Middle frontal gyrus (tissue), 1 donor: ENCODE measurements around the gene TMPRSS2.
"Not testable (repeated sequence)": the region's sequence is repeated elsewhere in the genome, so short reads cannot be mapped to it uniquely, and the experiment has no call there.

Experiments used
- DNase-seq: peaks from one replicate; pipeline ENCODE4 v3.0.0-alpha.2; 2015; ENCODE audit warnings: low spot score; ENCODE audit errors: extremely low spot score

TMPRSS2 gene

GRCh38 chr21:41428311-41428710 lies 79.6 kb downstream of the TMPRSS2 start:
- no peak for DNase-seq

DNA sequence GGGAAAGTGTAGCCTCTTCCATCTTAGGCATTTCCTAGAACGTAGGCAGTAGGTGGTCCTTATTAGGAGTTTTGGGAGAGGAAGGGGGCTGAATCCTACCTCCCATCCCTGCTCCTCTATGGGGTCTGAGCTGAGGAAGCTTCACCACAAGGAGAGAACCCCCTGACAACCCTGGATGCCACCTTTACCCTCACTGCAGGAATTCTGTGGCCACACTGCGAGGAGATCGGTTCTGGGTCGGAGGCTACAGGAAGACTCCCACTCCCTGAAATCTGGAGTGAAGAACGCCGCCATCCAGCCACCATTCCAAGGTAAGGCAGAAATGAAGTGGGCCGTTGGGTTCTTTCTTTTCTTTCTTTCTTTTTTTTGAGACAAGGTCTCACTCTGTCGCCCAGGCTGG lies 80.4 kb downstream of the TMPRSS2 start:
- no peak for DNase-seq

DNA sequence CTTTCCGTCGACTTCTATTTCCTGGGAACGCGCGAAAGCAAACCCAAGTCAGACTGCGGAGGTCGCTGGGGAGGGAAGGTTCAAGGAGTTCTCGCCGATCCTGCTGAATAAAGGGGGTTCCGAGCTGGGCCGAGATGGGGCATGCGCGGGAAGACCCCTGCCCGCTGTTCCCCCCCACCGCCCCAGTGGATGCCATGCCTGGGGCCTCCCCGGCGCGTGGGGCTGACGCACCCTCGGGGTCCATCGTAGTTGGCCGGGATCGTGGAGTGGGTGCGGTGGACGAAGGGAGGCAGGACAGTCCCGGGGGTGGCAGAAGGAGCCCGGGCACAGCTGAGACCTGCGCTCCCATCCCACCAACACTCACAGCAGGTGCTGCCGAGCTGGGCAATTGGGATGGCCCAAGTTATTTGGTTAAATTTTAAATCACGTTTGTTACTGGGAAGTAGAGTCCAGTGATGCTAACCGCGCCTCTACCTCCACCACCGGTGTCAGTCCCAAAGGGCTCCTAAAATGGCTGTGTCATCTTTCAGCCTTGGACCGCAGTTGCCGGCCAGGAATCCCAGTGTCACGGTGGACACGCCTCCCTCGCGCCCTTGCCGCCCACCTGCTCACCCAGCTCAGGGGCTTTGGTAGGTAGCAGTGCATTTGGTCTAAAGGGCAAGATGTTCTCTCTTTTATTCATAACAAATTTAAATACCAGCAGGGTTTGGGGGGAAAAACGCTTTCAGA lies 81.1 kb downstream of the TMPRSS2 start:
- DNase-seq = no peak

GRCh38 chr21:41425954-41426675 lies 81.8 kb downstream of the TMPRSS2 start, which contains the start of gene MX1:
TSS of gene MX1 (plus strand) at chr21:41426239. CDS start at chr21:41432071, 5,832 bp downstream.
- DNase-seq = no peak

DNA sequence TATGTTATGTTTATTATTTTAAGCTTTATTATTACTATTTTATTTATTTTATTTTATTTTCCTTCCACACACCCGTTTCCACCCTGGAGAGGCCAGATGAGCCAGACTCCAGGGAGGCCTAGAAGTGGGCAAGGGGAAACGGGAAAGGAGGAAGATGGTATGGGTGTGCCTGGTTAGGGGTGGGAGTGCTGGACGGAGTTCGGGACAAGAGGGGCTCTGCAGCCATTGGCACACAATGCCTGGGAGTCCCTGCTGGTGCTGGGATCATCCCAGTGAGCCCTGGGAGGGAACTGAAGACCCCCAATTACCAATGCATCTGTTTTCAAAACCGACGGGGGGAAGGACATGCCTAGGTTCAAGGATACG lies 82.4 kb downstream of the TMPRSS2 start:
- DNase-seq = no peak

DNA sequence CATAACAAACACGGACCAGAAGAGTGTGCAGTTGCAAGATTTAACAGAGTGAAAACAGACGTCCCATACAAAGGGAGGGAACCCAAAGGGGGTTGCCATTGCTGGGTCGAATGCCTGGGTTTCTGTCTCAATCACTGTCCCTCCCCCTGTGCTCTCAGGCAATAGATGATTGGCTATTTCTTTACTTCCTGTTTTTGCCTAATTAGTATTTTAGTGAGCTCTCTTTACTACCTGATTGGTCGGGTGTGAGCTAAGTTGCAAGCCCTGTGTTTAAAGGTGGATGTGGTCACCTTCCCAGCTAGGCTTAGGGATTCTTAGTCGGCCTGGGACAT lies 84.7 kb downstream of the TMPRSS2 start:
- not testable (repeated sequence) for DNase-seq

DNA sequence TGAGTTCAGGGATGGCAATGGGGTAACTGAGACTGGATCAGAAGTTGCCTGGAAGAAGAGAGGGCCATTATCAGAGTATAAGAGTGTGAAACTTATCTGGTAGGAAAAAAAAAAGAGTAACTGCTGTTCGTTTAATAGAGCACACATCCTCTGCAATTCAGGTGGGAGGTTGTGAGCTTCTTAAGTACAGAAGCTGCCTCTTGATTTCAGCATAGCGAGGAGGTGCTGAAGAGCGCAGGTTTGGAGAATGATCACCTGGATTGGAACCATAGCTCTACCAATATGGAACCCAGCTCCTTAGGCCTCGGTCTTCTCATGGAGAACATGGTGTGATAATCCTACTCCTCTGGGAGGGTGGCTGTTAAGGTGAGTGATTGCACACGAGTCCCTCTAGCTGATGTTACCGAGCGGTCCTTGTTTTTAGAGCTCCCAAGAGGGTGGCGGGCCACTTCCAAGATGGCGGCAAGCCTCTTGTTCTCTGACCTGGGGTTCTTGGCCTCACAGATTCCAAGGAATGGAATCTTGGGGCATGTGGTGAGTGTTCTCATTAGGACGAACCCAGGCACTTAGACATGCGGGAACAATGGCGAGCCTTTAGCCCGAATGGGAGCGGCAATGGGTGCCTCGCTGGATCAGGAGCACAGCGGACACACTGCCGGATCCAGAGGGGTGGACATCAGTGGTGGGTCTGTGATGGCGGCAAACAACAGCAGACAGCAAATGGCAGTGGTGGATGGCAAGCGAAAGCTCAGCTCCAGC lies 85.2 kb downstream of the TMPRSS2 start:
- DNase-seq = no peak

GRCh38 chr21:41420998-41421397 lies 87.0 kb downstream of the TMPRSS2 start:
- DNase-seq = not testable (repeated sequence)

GRCh38 chr21:41419921-41420862 lies 87.8 kb downstream of the TMPRSS2 start:
- DNase-seq = peak; percentile 32

DNA sequence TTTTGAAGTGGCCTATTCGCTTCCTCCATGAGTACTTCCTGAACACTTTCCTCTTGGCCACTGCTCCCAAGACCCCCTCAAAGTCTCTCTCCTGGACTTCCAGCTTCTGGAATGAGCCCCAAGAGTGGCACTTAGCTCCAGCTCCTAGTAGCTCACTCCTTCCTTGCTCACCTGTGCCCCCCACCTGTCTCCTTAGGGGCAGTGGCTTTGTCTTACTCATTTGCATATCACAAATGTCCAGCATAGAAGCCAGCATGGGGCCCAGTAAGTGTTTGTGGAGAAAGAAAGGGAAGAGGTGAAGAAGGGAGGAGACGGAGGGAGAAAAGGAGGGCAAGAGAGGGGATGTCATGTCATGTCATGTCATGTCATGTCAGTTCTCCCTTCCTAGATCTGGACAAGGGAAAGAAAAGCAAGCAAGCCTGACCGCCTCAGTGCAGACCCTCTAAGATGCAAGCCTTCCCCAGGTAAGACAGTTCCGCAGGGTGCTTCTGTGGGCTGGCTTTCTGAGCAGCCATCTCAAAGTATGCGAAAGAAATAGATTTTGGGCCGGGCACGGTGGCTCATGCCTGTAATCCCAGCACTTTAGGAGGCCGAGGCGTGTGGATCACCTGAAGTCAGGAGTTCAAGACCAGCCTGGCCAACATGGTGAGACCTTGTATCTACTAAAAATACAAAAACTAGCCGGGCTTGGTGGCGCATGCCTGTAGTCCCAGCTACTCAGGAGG lies 88.8 kb downstream of the TMPRSS2 start:
- no peak for DNase-seq

DNA sequence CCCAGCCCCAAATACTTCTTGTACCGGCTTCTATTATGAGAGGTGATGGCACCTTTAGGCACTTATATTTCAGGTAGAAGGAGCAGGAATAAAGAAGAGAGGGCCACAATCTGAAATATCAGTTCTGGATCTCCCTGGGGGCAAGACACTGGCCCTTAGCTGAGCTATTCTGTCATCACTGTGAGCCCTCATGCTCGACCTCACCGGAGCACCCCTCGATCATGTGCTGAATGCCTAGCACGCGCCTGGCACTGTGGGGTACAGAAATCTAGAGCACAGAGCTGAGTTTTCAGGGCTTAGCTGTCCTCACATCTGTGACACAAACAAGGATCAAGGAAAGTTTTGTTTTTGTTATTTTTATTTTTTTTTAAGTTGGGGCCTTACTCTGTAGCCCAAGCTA lies 89.6 kb downstream of the TMPRSS2 start:
- DNase-seq = no peak

GRCh38 chr21:41417505-41417904 lies 90.5 kb downstream of the TMPRSS2 start:
- not testable (repeated sequence) for DNase-seq
